HG02571 (cell line): ENCODE measurements around the gene BCAS4.
"Not testable (repeated sequence)": the region's sequence is repeated elsewhere in the genome, so short reads cannot be mapped to it uniquely, and the experiment has no call there.

Experiments
- ATAC-seq: cut with Tn5 transposase; IDR thresholded peaks from one replicate; pipeline ENCODE4 v1.9.1; 2021; ENCODE audit warnings: mild to moderate bottlenecking, moderate library complexity; ENCODE audit not compliant: unreplicated experiment

Gene BCAS4, protein sequence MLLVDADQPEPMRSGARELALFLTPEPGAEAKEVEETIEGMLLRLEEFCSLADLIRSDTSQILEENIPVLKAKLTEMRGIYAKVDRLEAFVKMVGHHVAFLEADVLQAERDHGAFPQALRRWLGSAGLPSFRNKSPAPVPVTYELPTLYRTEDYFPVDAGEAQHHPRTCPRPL

DNA sequence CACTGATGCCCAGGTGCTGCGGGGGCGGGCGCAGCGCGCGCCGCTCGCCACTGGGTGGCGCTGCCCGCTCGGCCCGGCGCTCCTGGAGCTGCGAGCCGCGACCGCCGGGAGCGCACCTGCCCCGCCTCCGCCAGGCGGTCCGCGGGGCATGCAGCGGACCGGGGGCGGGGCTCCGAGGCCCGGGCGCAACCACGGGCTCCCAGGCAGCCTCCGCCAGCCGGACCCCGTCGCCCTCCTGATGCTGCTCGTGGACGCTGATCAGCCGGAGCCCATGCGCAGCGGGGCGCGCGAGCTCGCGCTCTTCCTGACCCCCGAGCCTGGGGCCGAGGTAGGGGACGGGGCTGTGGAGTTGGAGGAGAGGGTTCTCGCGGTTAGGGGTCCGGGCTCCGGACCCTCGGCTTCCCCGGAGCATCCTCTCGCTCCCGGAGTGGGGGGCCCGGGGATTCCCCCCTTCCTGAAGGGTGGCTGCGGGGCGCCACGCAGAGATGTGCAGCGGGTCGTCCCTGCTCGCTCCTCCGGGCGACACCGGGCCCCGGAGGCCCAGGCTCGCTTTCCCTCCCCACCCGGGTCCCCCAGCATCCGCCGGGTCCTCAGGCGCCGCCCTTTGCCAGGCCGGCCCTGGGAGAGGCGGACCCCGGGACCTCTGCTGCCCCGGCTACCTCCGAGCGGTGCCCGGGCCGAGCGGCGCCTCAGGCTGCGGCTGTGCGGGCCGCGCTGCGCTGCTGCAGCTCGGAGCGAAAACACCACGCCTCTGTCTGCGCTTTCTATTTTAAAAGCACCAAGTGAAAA lies at the start of gene BCAS4:
Gene BCAS4 (plus strand): TSS at position 216 of the 789 bp plus-strand sequence. CDS start 23 bp downstream, at position 239.
- ATAC-seq: peak; percentile 55

DNA sequence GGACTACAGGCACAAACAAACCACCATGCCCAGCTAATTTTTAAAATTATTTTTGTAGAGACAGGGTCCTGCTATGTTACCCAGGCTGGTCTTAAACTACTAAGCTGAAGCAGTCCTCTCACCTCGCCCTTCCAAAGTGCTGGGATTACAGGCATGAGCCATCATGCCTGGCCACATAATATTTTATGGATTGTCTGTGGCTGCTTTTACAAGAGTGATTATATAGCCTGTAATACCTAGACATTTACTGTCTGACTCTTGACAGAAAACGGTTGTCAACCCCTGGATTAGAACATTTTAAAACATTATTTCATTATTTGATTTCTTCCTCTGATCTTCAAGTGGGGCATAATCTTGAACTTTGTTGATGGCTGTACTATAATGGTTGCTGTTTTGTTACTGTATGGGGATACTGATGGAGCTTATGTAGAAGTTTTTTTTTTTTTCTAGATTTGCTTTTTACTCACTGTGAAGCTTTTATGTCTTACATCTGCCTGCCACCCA lies 49.2 kb upstream of the BCAS4 start:
- ATAC-seq: no peak

DNA sequence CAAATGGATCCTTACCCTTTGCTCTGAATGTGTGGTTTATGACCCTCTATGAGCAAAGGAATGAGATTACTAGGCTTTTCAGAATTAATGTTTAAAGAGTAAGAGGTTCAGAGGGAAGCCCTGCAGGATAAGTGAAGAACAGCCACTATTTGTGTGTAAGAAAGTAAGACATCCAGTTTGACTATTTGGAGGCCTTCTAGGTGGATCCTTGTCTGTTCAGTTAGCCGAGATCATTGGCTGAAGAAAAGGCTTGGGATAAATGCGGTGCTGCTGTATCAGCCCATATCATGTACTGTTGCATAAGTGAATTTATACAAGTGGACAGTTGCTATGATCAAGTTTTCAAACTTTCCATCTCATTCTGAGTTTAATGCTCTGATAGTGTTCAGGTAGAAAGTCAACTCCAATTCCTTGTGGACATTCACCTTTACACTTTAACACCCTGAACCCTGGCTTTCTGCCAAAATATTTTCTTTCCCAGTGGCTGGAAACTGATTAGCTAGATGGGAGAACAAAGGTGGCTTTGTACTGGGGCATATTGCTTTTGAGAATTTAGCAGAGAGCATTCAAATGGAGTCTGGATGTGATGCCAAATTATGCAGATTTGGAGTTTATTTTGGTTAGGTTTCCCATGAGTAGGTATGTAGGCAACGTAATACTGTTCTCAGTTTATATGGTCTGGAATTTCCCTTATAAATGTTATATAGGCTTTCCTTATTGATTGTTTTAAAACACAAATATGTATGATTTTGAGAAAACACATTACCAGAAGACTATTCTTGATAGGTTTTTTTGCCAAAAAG lies 48.5 kb upstream of the BCAS4 start:
- no peak for ATAC-seq

DNA sequence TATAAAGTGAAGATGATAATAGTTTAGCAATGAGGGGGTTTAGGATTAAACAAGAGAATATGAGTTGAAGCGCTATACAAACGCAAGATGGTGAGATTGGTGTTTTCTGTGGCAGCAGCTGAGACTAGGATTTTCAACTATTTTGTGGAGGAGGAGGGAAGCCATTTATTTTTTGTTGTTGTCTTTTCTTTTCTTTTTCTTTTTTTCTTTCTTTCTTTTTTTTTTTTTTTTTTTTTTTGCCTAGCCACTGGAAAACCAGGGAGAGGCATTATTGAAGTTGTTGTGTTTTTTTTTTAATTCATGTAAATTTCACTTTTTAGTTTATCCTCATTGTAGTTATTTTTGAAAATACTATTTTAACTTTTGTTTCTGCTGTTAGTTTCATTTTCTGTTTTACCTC lies 47.6 kb upstream of the BCAS4 start:
- no peak for ATAC-seq

DNA sequence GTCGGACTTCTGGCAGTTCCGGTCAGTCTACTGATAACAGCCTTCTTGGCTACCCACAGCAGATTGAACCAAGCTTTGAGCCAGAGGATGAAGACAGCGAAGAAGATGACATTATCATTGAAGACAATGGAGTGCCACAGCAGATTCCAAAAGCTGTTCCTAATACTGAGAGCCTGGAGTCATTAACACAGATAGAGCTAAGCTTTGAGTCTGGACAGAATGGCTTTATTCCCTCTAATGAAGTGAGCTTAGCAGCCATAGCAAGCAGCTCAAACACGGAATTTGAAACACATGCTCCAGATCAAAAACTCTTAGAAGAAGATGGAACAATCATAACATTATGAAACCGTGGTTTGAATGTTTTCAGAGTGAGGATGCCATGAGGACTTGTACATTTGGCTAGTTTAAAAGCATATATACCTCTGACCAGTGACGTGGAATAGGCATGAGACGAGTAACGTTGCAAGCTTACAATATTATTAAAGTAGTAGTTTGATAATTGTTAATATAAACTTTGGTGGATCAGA lies 44.7 kb upstream of the BCAS4 start:
- ATAC-seq: no peak

DNA sequence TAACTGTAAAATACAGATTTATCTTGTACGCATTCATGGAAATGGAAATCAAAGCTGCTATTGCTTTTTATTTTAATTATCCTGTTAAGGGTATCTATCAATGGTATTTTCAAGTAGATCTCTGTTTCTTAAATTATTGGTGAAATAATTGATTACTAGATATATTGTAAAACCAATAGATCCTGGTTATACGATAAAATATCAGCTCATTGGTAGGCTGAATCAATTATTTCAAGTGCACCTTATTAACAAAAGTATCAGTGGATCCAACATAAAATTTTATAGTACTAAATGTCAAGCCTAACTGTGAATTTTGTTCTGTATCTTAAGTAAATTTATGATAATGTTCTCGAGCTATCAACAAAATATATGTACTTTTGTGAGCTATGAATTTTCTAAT lies 41.7 kb upstream of the BCAS4 start:
- no peak for ATAC-seq

DNA sequence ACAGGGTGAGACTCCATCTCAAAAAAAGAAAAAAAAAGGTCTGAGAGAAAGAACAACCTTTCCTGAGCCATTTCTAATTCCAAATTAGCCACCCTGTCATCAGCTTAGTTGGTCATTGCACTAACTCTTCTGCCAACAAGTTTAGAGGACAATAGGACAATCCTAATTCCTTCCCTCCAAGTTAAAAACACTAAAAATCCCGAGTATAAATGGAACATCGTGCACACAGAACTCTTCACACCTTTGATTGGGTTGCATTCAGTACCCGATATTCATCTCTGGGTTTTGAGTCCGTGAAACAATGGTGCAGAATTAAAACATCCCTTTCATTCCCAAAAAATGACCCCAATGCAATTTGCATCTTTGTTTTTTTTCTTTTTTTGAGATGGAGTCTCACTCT lies 40.4 kb upstream of the BCAS4 start:
- no peak for ATAC-seq

DNA sequence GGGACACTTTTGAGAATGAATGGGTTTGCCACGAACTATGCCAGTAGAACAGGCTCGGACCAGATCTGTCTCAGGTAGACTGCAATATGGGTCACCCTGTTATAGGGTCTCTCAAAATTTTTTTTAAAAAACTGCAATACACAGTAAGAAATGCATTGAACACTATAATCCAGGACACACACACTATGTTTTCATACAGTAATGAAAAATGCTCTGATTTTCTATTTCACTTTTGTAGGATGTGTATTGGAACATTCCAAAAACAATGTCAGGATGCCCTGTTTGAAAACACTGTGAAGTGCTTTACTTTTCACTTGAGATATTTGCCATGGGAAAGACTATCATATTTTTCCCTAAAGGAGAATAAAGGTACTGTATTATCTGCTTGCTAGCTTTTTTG lies 38.4 kb upstream of the BCAS4 start:
- ATAC-seq: no peak

DNA sequence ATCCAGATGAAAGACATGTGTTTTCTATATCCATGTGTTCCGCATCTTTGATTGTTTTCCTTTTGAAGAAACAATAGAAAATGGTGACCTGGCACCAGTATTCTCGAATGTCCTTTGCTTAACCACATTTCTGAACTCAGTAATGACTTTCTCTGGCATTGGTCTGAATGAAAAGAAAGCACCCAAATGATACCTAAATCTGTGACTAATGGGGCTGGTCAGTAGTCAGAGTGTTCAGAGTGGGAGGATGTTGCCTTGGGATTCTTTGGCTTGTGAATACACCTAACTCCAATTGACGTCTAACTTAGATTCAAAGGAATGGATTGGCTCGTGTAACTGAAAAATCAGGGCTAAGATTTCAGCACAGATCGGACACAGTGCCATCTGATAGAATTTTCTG lies 36.4 kb upstream of the BCAS4 start:
- ATAC-seq: no peak

DNA sequence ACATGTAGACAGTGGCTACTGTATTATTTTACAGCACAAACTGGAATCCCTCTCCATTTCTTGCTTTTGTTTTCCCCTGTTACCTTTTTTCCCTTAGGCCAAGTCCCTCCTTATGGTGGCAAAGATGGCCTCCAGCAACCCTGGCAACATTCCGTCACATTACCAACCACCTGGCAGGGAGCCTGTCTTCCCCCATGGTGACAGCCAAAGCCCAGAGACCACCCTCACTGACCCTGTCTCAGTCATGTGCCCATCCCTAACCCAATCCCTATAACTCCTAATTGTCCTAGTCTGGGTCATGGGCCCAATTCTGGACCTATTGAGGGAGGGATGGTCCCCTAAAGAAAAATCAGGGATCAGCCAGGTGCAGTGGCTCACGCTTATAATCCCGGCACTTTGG lies 35.9 kb upstream of the BCAS4 start:
- ATAC-seq: no peak

DNA sequence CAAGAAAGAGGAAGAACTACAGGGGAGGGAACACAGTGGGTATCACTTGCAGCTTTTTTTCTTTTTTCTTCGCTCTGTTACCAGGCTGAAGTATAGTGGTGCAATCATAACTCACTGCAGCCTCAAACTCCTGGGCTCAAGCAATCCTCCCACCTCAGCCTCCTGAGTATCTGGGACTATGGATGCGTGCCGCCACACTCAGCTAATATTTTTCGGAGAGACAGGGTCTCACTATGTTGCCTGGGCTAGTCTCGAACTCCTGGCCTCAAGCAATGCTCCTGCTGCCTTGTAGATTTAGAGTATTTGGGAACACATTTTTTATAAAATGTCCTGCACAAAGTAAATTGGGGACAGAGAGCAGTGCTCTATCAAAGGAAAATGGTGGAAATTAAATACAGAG lies 35.2 kb upstream of the BCAS4 start:
- ATAC-seq: no peak

DNA sequence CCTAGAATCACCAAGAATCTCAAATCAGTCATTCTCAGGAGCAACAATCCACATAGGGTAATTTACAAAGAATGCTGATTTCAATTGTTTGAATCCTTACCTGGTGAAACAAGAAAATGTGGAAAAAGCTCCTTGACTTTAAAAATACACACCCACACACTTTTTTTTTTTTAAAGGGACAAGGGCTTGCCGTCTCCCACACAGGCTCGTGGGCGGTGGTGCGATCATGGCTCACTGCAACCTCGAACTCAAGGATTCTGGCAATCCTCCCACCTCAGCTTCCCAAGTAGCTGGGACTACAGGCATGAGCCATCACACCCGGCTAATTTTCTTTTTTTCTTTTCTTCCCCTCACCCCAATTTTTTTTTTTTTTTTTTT lies 32.8 kb upstream of the BCAS4 start:
- no peak for ATAC-seq

DNA sequence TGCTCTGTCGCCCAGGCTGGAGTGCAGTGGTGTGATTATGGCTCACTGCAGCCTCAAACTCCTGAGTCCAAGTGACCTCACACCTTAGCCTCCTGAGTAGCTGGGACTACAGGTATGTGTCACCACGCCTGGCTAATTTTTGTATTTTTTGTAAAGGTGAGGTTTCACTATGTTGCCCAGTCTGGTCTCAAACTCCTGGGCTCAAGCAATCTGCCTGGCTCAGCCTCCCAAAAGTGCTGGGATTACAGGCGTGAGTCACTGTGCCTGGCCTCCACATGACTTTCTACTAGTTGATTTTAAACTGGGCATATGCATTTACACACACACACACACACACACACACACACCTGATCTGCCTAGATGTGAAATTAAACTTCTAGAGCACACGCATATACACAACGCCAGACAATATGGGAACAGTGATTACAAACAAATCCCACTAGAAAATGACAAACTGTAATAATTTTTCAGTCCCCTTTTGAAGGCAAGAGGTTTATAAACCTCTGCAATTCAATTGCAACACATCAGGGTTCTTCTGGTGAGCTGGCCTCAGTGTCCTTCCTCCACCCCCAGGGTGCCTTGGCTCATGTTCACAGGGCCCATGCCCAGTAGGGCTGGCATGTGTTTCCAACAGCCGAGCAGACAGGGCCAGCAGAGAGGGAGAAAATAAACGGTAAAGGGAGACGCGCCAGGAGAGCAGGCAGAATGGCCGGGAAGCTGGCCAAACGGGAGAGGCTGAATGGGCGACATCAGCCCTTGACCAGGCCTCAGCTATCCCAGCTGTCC lies 32.2 kb upstream of the BCAS4 start:
- no peak for ATAC-seq

DNA sequence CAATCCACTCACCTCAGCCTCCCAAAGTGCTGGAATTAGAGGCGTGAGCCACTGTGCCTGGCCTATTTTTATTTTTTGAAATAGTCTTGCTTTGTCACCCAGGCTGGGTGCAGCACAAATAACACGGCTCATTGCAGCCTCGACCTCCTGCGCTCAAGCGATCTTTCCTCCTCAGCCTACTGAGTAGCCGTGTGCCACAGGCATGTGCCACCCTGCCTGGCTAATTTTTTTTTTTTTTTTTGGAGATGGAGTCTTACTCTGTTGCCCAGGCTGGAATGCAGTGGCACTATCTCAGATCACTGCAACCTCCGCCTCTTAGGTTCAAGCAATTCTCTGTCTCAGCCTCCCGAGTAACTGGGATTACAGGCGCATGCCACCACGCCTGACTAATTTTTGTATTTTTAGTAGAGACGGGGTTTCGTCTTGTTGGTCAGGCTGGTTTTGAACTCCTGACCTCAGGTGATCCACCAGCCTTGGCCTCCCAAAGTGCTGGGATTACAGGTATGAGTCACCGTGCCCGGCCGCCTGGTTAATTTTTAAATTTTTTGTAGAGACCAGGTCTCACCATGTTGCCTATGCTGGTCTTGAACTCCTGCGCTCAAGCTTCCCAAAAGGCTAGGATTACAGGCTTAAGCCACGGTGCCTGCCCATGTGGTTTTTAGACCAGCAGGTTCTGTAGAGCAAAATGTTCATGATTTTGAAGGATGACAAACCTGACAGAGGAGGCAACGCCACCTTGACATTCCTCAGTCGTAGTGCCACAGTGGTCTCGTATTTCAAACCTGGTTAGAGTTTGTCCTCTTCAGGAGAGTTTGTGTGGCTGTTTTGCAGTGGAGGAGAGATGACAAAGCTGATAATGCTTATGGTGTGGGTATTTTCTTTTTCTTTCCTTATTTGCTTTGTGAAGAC lies 31.1 kb upstream of the BCAS4 start:
- not testable (repeated sequence) for ATAC-seq

DNA sequence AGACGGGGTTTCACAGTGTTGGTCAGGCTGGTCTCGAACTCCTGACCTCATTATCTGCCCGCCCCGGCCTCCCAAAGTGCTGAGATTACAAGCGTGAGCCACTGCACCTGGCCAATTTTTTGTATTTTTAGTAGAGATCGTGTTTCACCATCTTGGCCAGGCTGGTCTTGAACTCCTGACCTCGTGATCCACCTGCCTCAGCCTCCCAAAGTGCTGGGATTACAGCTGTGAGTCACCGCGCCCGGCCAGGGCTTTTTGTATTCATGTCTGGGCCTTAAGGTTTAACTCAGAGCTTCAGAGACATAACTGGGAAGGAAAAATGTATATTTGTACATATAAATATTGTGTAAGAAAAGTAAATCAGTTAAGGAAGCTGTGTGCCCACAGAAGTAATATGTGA lies 29.6 kb upstream of the BCAS4 start:
- ATAC-seq: not testable (repeated sequence)

DNA sequence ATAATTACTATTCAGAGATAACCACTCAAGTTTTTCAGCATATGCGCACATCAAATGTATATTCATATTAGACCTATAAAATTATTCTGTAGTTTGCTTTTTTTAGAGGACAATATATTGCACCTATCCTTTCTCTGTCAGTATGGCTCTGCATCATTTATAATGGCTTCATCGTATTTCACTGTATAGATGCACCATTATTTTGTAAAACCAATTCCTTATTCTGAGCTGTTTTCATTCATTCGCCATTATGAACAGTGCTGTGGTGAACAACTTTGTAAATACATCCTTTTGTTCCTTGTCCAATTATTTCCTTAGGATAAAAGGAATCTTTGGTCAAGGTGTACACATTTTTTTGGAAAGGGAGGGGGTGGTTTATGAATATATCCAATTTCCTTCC lies 29.2 kb upstream of the BCAS4 start:
- ATAC-seq: no peak

DNA sequence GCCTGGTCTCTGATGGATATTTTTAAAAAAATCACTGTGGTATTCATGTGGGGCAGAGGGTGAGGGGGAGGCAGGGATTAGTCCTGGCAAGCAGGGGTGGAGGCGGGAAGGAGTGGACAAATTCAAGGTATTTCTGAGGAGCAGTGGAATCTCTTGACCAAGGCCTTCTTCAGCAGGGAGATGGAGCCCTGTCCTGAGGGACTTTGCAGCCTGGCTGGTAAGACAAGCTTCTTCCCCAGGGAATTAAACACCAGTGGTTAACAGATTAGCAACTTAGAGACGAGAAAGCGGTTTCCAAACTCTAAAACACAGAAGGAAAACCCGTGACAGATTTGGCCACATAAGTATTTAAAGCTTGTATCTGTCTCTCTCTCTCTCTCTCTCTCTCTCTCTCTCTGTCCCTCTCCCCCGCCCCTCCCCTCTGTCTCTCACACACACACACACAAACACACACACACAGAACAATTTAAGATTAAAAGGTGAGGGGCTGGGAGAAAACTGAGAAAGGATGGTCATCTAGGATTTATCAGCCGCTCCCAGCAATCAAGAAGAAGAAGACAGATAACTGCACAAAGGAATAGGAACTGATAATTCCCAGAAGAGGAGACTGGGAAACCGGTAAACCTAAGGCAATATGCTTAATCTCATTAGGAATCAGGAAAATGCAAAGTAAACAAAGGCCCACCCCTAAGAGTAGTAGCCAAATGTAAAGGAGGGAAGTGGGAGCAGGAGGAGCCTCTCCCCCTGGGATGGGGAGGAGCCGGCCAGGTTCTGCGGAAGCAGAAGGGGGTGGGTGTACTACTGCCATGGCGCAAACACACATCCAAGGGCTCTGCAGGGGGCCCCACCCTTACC lies 27.7 kb upstream of the BCAS4 start:
- not testable (repeated sequence) for ATAC-seq

DNA sequence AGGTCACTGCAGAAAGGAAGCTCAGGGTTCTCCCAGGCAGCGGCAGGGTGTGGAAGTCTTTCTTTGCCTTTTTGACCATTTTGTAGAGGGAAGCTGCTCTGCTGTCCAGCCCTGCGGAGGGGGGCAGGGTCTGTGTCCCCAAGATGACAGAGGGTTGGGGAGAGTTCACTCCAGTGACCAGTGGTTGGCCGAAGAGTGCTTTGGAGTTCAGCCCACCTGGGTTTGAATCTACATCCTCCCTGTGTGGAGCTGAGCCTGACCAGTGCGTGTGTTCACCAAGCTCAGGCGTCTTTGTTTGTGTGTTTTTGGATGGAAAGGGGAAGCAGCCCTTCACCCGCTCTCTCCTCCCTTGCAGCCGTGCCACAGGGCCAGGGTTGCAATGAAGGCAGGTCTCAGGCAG lies 25.9 kb upstream of the BCAS4 start:
- ATAC-seq: not testable (repeated sequence)
